ENCODE data around the gene KCNH3. TPM values are rescaled to one million over a fixed set of nuclear protein-coding genes. Genes with fewer than 3 reads are reported as not detected.

The KCNH3 gene
- total and polyA plus RNA-seq, 2 of the 13 experiments (the other 11 are each of a cell fraction or from before 2014, with no cell fraction given): 0.01 to 0.07 TPM

DNA sequence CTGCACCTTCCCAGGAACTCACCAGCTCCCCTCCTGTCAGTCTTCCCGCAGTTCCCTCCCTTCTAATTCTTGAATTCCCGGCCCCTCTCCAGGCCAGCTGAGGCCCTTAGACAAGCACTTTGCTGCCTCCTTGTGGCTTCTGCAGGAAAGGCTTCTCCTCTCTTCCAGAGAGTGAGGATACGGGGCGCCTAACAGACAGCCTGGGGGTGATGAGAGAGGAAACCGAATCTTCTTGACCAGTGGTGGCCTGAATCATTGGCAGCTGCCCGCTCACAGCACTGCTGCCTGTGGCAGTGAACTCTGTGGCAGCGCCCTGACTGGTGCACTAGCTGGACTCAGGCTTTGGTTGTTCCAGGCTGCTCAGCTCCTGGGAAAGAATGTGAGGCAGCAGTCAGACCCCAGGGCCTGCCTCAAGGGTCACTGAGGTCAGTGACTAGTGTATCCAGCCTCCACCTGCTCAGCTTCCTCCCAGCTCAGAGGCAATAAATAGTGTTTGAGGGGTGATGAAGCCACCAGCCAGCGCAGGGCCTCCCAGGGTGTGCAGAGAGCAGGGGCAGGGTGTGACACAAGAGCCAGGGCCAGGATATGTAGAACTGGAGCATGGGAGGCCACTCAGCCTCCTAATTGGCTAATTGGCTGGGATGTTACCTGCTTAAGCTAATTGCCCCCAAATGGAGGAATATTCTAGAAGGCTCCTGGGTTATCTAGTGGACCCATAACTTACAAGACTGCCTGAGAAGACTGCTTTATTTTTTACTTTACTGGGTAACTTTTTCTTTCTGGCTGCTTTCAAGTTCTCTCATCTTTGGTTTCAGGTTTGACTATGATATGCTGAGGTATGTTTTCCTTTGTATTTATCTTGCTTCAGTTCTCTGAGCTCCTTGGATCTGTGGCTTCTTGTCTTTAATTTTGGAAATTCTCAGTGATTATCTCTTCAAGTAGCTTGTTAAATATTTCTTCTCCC, 42.0 kb downstream of the KCNH3 start (continued):
- TF ChIP-seq, protein P1, sequence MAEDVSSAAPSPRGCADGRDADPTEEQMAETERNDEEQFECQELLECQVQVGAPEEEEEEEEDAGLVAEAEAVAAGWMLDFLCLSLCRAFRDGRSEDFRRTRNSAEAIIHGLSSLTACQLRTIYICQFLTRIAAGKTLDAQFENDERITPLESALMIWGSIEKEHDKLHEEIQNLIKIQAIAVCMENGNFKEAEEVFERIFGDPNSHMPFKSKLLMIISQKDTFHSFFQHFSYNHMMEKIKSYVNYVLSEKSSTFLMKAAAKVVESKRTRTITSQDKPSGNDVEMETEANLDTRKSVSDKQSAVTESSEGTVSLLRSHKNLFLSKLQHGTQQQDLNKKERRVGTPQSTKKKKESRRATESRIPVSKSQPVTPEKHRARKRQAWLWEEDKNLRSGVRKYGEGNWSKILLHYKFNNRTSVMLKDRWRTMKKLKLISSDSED (CRISPR knock-in tag; IDR thresholded peaks at IDR 0.05): no peak
- TF ChIP-seq, protein P2, sequence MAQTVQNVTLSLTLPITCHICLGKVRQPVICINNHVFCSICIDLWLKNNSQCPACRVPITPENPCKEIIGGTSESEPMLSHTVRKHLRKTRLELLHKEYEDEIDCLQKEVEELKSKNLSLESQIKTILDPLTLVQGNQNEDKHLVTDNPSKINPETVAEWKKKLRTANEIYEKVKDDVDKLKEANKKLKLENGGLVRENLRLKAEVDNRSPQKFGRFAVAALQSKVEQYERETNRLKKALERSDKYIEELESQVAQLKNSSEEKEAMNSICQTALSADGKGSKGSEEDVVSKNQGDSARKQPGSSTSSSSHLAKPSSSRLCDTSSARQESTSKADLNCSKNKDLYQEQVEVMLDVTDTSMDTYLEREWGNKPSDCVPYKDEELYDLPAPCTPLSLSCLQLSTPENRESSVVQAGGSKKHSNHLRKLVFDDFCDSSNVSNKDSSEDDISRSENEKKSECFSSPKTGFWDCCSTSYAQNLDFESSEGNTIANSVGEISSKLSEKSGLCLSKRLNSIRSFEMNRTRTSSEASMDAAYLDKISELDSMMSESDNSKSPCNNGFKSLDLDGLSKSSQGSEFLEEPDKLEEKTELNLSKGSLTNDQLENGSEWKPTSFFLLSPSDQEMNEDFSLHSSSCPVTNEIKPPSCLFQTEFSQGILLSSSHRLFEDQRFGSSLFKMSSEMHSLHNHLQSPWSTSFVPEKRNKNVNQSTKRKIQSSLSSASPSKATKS (CRISPR knock-in tag; IDR thresholded peaks at IDR 0.05): no peak
- TF ChIP-seq, protein P3, sequence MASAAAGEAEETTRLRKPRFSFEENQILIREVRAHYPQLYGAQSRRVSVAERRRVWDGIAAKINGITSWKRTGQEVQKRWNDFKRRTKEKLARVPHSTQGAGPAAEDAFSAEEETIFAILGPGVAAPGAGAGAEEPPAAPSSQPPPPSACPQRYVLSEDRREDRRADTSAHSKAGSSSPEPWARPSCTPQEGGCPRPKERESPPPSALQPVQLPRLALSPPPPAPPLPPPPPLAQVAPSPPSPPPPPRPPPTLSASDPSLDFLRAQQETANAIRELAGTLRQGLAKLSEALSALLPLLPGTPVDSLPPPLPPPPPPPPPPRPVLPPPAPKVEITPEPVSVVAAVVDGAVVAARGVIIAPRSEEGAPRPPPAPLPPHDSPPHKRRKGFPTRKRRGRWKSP (CRISPR knock-in tag; IDR thresholded peaks at IDR 0.05): no peak
- TF ChIP-seq SATB2 (CRISPR knock-in tag; IDR thresholded peaks at IDR 0.05): no peak
- no peak for TF ChIP-seq FOXO1 (CRISPR knock-in tag; IDR thresholded peaks at IDR 0.05)
- TF ChIP-seq RXRA (CRISPR knock-in tag; IDR thresholded peaks at IDR 0.05): no peak
- no peak for TF ChIP-seq ZNF383 (CRISPR knock-in tag; IDR thresholded peaks at IDR 0.05; ENCODE audit: borderline replicate concordance)
- TF ChIP-seq REXO4 (CRISPR knock-in tag; IDR thresholded peaks at IDR 0.05; ENCODE audit: borderline replicate concordance): no peak
- TF ChIP-seq, protein P4, sequence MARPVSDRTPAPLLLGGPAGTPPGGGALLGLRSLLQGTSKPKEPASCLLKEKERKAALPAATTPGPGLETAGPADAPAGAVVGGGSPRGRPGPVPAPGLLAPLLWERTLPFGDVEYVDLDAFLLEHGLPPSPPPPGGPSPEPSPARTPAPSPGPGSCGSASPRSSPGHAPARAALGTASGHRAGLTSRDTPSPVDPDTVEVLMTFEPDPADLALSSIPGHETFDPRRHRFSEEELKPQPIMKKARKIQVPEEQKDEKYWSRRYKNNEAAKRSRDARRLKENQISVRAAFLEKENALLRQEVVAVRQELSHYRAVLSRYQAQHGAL (CRISPR knock-in tag; IDR thresholded peaks at IDR 0.05; ENCODE audit: not compliant biosample characterization): no peak
- no peak for TF ChIP-seq TBL1XR1 (IDR thresholded peaks at IDR 0.05; ENCODE audit: borderline replicate concordance, low read length, partially characterized antibody)
- no peak for TF ChIP-seq CEBPG (CRISPR knock-in tag; IDR thresholded peaks at IDR 0.05)
- no peak for TF ChIP-seq ZNF709 (CRISPR knock-in tag; IDR thresholded peaks at IDR 0.05)
- TF ChIP-seq, protein P5, sequence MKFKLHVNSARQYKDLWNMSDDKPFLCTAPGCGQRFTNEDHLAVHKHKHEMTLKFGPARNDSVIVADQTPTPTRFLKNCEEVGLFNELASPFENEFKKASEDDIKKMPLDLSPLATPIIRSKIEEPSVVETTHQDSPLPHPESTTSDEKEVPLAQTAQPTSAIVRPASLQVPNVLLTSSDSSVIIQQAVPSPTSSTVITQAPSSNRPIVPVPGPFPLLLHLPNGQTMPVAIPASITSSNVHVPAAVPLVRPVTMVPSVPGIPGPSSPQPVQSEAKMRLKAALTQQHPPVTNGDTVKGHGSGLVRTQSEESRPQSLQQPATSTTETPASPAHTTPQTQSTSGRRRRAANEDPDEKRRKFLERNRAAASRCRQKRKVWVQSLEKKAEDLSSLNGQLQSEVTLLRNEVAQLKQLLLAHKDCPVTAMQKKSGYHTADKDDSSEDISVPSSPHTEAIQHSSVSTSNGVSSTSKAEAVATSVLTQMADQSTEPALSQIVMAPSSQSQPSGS (CRISPR knock-in tag; IDR thresholded peaks at IDR 0.05): no peak
- TF ChIP-seq, protein P6, sequence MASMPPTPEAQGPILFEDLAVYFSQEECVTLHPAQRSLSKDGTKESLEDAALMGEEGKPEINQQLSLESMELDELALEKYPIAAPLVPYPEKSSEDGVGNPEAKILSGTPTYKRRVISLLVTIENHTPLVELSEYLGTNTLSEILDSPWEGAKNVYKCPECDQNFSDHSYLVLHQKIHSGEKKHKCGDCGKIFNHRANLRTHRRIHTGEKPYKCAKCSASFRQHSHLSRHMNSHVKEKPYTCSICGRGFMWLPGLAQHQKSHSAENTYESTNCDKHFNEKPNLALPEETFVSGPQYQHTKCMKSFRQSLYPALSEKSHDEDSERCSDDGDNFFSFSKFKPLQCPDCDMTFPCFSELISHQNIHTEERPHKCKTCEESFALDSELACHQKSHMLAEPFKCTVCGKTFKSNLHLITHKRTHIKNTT (CRISPR knock-in tag; IDR thresholded peaks at IDR 0.05): no peak
- TF ChIP-seq ZNF235 (CRISPR knock-in tag; IDR thresholded peaks at IDR 0.05; ENCODE audit: borderline replicate concordance): no peak
- TF ChIP-seq ZZZ3 (CRISPR knock-in tag; IDR thresholded peaks at IDR 0.05; ENCODE audit: borderline replicate concordance): no peak
- TF ChIP-seq ARHGAP35 (CRISPR knock-in tag; IDR thresholded peaks at IDR 0.05; ENCODE audit: borderline replicate concordance): no peak
- no peak for TF ChIP-seq KLF12 (CRISPR knock-in tag; IDR thresholded peaks at IDR 0.05; ENCODE audit: borderline replicate concordance)
- no peak for TF ChIP-seq HIVEP1 (CRISPR knock-in tag; IDR thresholded peaks at IDR 0.05)

Data from HepG2 (cell line).